OCI-LY1 (cell line): ENCODE data around the gene GTF2H3.

Source experiments
- H2AFZ ChIP-seq: fragments of 200-600 bp; sonication (generic), shearing (Covaris generic); 2 replicates; pipeline ENCODE4 v1.6.0; 2014; ENCODE audit warnings: antibody characterized with exemption, mild to moderate bottlenecking, low read length
- H3F3A ChIP-seq: fragments of 200-600 bp; sonication (generic), shearing (Covaris generic); 2 replicates; pipeline ENCODE4 v1.6.0; 2014; ENCODE audit warnings: mild to moderate bottlenecking, antibody characterized with exemption, low read length, moderate library complexity; ENCODE audit not compliant: insufficient read depth
- H3K27ac ChIP-seq: fragments of 200-600 bp; sonication (generic); 2 replicates; pipeline ENCODE4 v1.5.1; 2014; ENCODE audit warnings: low read length, mixed run types, mild to moderate bottlenecking, low read depth; ENCODE audit not compliant: poor library complexity, severe bottlenecking
- H3K27me3 ChIP-seq: fragments of 200-600 bp; sonication (generic); 2 replicates; pipeline ENCODE4 v1.6.0; 2014; ENCODE audit warnings: antibody characterized with exemption, mild to moderate bottlenecking, low read length, moderate library complexity; ENCODE audit not compliant: insufficient read depth
- H3K36me3 ChIP-seq: fragments of 200-600 bp; sonication (generic); 2 replicates; pipeline ENCODE4 v1.6.1; 2014; ENCODE audit warnings: mild to moderate bottlenecking, antibody characterized with exemption, low read length, moderate library complexity, mixed read lengths; ENCODE audit not compliant: insufficient read depth
- H3K4me1 ChIP-seq: fragments of 200-600 bp; sonication (generic); 2 replicates; pipeline ENCODE4 v1.5.1; 2014; ENCODE audit warnings: mild to moderate bottlenecking, low read length, moderate library complexity; ENCODE audit not compliant: insufficient read depth, severe bottlenecking
- H3K4me2 ChIP-seq: fragments of 200-600 bp; sonication (generic), shearing (Covaris generic); 2 replicates; pipeline ENCODE4 v1.6.1; 2014; ENCODE audit warnings: low read length
- H3K4me3 ChIP-seq: fragments of 200-600 bp; sonication (generic); 2 replicates; pipeline ENCODE4 v1.5.1; 2014; ENCODE audit warnings: low read length, low read depth, mild to moderate bottlenecking, mixed read lengths; ENCODE audit not compliant: poor library complexity, severe bottlenecking
- H3K79me2 ChIP-seq: fragments of 200-600 bp; shearing (Covaris generic); 2 replicates; pipeline ENCODE4 v1.6.1; 2016; ENCODE audit warnings: mixed run types, low read length, mixed read lengths; ENCODE audit not compliant: insufficient read depth
- H3K9ac ChIP-seq: fragments of 200-600 bp; sonication (generic), shearing (Covaris generic); 2 replicates; pipeline ENCODE4 v1.6.1; 2014; ENCODE audit warnings: mild to moderate bottlenecking, low read length, mixed read lengths
- H3K9me2 ChIP-seq: fragments of 200-600 bp; sonication (generic), shearing (Covaris generic); 2 replicates; pipeline ENCODE4 v1.6.1; 2014; ENCODE audit warnings: low read depth, mild to moderate bottlenecking, low read length, mixed read lengths
- H3K9me3 ChIP-seq: fragments of 200-600 bp; shearing (Covaris generic); 2 replicates; pipeline ENCODE4 v1.6.1; 2014; ENCODE audit warnings: low read length, mixed read lengths
- H4K20me1 ChIP-seq: fragments of 200-600 bp; sonication (generic), shearing (Covaris generic); 2 replicates; pipeline ENCODE4 v1.6.0; 2016; ENCODE audit warnings: mild to moderate bottlenecking, low read length; ENCODE audit not compliant: insufficient read depth
- CTCF ChIP-seq: fragments of 200-600 bp; sonication (generic), shearing (Covaris generic); IDR thresholded peaks from 2 replicates; pipeline ENCODE4 v1.5.1; 2017; ENCODE audit warnings: mild to moderate bottlenecking, antibody characterized with exemption, low read length, moderate library complexity, mixed read lengths
- EZH2 ChIP-seq: fragments of 200-600 bp; sonication (generic), shearing (Covaris generic); IDR thresholded peaks from 2 replicates; pipeline ENCODE4 v1.8.0; 2017; ENCODE audit warnings: borderline replicate concordance, mixed run types, mild to moderate bottlenecking, antibody characterized with exemption, low read length, moderate library complexity, mixed read lengths

GTF2H3 gene

GRCh38 chr12:123681605-123682004, 48.0 kb downstream of the GTF2H3 start:
- Histone ChIP-seq H4K20me1 (no peaks in the 10 kb centered on the region), H3K27ac (no peak overlapping the region), H3K4me3 (no peak overlapping the region), H3F3A (no peaks in the 10 kb centered on the region), H3K4me1 (no peaks in the 10 kb centered on the region), H3K9ac (no peak overlapping the region), H3K9me2 (no peaks in the 10 kb centered on the region), H3K27me3 (no peaks in the 10 kb centered on the region), H3K9me3 (no peaks in the 10 kb centered on the region), H3K4me2 (no peak overlapping the region), H2AFZ (no peak overlapping the region), H3K79me2 (no peaks in the 10 kb centered on the region), H3K36me3 (0 out of 2 replicates have a peak, but pooled peaks cover 3% of the 10 kb centered on the region)
- TF ChIP-seq CTCF (no peak), EZH2 (no peak)

DNA sequence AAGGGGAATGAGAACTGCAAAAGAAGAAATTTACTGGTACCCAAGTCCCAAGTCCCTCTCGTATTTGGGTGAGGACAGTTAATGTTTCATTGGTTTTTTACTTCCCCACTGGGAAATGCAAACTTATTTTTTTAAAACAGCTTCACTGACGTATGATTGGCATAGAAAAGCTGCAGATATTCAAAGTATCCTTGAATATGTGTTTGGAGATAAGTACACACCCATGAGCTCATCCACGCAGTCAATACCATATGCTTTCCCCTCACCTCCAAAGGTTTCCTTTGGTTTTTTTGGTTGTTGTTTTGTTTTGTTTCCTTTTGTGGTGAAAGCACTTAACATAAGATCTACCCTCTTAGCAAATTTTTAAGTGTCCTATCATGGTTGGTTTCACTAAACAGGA, 50.3 kb downstream of the GTF2H3 start:
- Histone ChIP-seq H4K20me1 (no peaks in the 10 kb centered on the region), H3K27ac (no peak overlapping the region), H3K4me2 (no peak overlapping the region), H3K27me3 (no peaks in the 10 kb centered on the region), H2AFZ (no peak overlapping the region), H3F3A (no peaks in the 10 kb centered on the region), H3K9me2 (no peaks in the 10 kb centered on the region), H3K4me1 (no peaks in the 10 kb centered on the region), H3K9me3 (no peaks in the 10 kb centered on the region), H3K9ac (no peak overlapping the region), H3K79me2 (no peaks in the 10 kb centered on the region), H3K4me3 (no peak overlapping the region), H3K36me3 (0 out of 2 replicates have a peak, but pooled peaks cover 3% of the 10 kb centered on the region)
- TF ChIP-seq EZH2 (no peak), CTCF (no peak)

GRCh38 chr12:123686636-123687190, 53.1 kb downstream of the GTF2H3 start:
- H3K4me1 ChIP-seq: no peaks in the 10 kb centered on the region
- no peaks in the 10 kb centered on the region for H3K9me3 ChIP-seq
- no peak overlapping the region for H3K27ac ChIP-seq
- H3K79me2 ChIP-seq: no peaks in the 10 kb centered on the region
- no peaks in the 10 kb centered on the region for H3K27me3 ChIP-seq
- H3K36me3 ChIP-seq: 0 out of 2 replicates have a peak, but pooled peaks cover 3% of the 10 kb centered on the region
- H3K4me2 ChIP-seq: no peak overlapping the region
- TF ChIP-seq CTCF (no peak), EZH2 (no peak)
- no peak overlapping the region for H3K9ac ChIP-seq
- no peaks in the 10 kb centered on the region for H4K20me1 ChIP-seq
- H3F3A ChIP-seq: no peaks in the 10 kb centered on the region; the same call in 1 of the 2 replicates
- H3K9me2 ChIP-seq: no peaks in the 10 kb centered on the region
- no peak overlapping the region for H3K4me3 ChIP-seq
- H2AFZ ChIP-seq: no peak overlapping the region
